ENCODE measurements around the gene CD247.

DNA sequence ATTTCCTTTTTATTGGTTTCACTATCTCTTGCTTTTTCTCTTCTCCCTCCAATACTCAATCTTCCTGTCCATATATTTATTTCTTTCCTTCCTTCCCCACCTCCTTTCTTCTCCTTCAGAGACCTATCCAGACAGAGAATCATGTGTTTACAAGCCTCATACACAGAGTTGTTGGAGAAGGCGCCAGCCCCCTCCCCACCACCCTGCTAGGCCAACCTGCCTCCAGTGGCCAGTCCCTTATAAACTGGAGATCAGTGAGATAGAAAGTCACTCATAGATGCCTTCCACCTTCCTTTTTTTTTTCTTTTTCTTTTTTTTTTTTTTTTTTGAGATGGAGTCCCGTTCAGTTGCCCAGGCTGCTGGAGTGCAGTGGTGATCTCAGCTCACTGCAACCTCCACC lies 53.3 kb downstream of the CD247 start:
- TF ChIP-seq, protein P1, sequence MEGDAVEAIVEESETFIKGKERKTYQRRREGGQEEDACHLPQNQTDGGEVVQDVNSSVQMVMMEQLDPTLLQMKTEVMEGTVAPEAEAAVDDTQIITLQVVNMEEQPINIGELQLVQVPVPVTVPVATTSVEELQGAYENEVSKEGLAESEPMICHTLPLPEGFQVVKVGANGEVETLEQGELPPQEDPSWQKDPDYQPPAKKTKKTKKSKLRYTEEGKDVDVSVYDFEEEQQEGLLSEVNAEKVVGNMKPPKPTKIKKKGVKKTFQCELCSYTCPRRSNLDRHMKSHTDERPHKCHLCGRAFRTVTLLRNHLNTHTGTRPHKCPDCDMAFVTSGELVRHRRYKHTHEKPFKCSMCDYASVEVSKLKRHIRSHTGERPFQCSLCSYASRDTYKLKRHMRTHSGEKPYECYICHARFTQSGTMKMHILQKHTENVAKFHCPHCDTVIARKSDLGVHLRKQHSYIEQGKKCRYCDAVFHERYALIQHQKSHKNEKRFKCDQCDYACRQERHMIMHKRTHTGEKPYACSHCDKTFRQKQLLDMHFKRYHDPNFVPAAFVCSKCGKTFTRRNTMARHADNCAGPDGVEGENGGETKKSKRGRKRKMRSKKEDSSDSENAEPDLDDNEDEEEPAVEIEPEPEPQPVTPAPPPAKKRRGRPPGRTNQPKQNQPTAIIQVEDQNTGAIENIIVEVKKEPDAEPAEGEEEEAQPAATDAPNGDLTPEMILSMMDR (IDR thresholded peaks at IDR 0.05): no peak
- no peak for TF ChIP-seq POLR2AphosphoS5 (IDR thresholded peaks at IDR 0.05)

Data from transverse colon (tissue), 4 donors.